ENCODE results near the gene PWP1. TPM values are rescaled to one million over a fixed set of nuclear protein-coding genes. Genes with fewer than 3 reads are reported as not detected.
A peak's percentile ranks its signal among the peaks of the same experiment; 100 is the strongest.

Gene PWP1
- total and polyA plus RNA-seq, 9 of the 15 experiments (the other 6 are each of a cell fraction or from before 2014, with no cell fraction given) = 61.6 to 401 (median 111) TPM

GRCh38 chr12:107685360-107686248 lies at the start of gene PWP1 (continued):
- TF ChIP-seq HDAC3 (IDR thresholded peaks at IDR 0.05; ENCODE audit: borderline replicate concordance, partially characterized antibody) (no peak), SIX5 (IDR thresholded peaks at IDR 0.05; ENCODE audit: borderline replicate concordance in 1 of 2, insufficient read depth in 1 of 2, low read depth in 1 of 2, low read length in 2 of 2) (peak in 1 of 2 experiments; percentile 33; a peak in 1 of 4 replicates), NCOR1 (IDR thresholded peaks at IDR 0.05) (no peak), ZNF143 (CRISPR knock-in tag; IDR thresholded peaks at IDR 0.05) (no peak), FOXM1 (IDR thresholded peaks at IDR 0.05; ENCODE audit: low read depth) (peak; percentile 46; the same call in 1 of the 2 replicates), FOXM1 (CRISPR knock-in tag; IDR thresholded peaks at IDR 0.05; ENCODE audit: low read depth) (no peak), ZNF830 (CRISPR knock-in tag; IDR thresholded peaks at IDR 0.05) (no peak), SIN3B (IDR thresholded peaks at IDR 0.05; ENCODE audit: low read depth) (peak; percentile 80), NCOA1 (IDR thresholded peaks at IDR 0.05; ENCODE audit: low read depth) (no peak), TCF3 (CRISPR knock-in tag; IDR thresholded peaks at IDR 0.05) (no peak), TEAD4 (IDR thresholded peaks at IDR 0.05; ENCODE audit: low read length) (no peak), TEAD4 (CRISPR knock-in tag; IDR thresholded peaks at IDR 0.05; ENCODE audit: borderline replicate concordance) (no peak), ZNF212 (CRISPR knock-in tag; IDR thresholded peaks at IDR 0.05) (peak; percentile 37; the same call in 1 of the 2 replicates), E2F1 (CRISPR knock-in tag; IDR thresholded peaks at IDR 0.05) (no peak), ELF1 (tag; IDR thresholded peaks at IDR 0.05) (peak; percentile 94), ZEB2 (IDR thresholded peaks at IDR 0.05) (no peak)
- TF ChIP-seq, protein P1, sequence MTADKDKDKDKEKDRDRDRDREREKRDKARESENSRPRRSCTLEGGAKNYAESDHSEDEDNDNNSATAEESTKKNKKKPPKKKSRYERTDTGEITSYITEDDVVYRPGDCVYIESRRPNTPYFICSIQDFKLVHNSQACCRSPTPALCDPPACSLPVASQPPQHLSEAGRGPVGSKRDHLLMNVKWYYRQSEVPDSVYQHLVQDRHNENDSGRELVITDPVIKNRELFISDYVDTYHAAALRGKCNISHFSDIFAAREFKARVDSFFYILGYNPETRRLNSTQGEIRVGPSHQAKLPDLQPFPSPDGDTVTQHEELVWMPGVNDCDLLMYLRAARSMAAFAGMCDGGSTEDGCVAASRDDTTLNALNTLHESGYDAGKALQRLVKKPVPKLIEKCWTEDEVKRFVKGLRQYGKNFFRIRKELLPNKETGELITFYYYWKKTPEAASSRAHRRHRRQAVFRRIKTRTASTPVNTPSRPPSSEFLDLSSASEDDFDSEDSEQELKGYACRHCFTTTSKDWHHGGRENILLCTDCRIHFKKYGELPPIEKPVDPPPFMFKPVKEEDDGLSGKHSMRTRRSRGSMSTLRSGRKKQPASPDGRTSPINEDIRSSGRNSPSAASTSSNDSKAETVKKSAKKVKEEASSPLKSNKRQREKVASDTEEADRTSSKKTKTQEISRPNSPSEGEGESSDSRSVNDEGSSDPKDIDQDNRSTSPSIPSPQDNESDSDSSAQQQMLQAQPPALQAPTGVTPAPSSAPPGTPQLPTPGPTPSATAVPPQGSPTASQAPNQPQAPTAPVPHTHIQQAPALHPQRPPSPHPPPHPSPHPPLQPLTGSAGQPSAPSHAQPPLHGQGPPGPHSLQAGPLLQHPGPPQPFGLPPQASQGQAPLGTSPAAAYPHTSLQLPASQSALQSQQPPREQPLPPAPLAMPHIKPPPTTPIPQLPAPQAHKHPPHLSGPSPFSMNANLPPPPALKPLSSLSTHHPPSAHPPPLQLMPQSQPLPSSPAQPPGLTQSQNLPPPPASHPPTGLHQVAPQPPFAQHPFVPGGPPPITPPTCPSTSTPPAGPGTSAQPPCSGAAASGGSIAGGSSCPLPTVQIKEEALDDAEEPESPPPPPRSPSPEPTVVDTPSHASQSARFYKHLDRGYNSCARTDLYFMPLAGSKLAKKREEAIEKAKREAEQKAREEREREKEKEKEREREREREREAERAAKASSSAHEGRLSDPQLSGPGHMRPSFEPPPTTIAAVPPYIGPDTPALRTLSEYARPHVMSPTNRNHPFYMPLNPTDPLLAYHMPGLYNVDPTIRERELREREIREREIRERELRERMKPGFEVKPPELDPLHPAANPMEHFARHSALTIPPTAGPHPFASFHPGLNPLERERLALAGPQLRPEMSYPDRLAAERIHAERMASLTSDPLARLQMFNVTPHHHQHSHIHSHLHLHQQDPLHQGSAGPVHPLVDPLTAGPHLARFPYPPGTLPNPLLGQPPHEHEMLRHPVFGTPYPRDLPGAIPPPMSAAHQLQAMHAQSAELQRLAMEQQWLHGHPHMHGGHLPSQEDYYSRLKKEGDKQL (CRISPR knock-in tag; IDR thresholded peaks at IDR 0.05; ENCODE audit: borderline replicate concordance) = no peak
- TF ChIP-seq, protein P2, sequence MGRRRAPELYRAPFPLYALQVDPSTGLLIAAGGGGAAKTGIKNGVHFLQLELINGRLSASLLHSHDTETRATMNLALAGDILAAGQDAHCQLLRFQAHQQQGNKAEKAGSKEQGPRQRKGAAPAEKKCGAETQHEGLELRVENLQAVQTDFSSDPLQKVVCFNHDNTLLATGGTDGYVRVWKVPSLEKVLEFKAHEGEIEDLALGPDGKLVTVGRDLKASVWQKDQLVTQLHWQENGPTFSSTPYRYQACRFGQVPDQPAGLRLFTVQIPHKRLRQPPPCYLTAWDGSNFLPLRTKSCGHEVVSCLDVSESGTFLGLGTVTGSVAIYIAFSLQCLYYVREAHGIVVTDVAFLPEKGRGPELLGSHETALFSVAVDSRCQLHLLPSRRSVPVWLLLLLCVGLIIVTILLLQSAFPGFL (CRISPR knock-in tag; IDR thresholded peaks at IDR 0.05) = no peak
- TF ChIP-seq, protein P3, sequence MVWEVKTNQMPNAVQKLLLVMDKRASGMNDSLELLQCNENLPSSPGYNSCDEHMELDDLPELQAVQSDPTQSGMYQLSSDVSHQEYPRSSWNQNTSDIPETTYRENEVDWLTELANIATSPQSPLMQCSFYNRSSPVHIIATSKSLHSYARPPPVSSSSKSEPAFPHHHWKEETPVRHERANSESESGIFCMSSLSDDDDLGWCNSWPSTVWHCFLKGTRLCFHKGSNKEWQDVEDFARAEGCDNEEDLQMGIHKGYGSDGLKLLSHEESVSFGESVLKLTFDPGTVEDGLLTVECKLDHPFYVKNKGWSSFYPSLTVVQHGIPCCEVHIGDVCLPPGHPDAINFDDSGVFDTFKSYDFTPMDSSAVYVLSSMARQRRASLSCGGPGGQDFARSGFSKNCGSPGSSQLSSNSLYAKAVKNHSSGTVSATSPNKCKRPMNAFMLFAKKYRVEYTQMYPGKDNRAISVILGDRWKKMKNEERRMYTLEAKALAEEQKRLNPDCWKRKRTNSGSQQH (CRISPR knock-in tag; IDR thresholded peaks at IDR 0.05) = 0 out of 2 replicates have a peak, but pooled peaks have one; percentile 7
